DMS79 treated with DMSO at 0.1 percent for 48 hours (cell line): ENCODE measurements around the gene HSD17B8.
A peak's percentile ranks its signal among the peaks of the same experiment; 100 is the strongest.

Source experiments
- DNase-seq: peaks from one replicate; lab custom pipeline; 2025; lab: John Stamatoyannopoulos, UW

The HSD17B8 gene

GRCh38 chr6:33192671-33193602 lies 11.5 kb upstream of the HSD17B8 start:
- peak; percentile 13 for DNase-seq

- DNase-seq = no peak
These were observed 10.8 kb upstream of the HSD17B8 start for GRCh38 chr6:33193619-33194018.

GRCh38 chr6:33194431-33194979 lies 9.9 kb upstream of the HSD17B8 start:
- no peak for DNase-seq

DNA sequence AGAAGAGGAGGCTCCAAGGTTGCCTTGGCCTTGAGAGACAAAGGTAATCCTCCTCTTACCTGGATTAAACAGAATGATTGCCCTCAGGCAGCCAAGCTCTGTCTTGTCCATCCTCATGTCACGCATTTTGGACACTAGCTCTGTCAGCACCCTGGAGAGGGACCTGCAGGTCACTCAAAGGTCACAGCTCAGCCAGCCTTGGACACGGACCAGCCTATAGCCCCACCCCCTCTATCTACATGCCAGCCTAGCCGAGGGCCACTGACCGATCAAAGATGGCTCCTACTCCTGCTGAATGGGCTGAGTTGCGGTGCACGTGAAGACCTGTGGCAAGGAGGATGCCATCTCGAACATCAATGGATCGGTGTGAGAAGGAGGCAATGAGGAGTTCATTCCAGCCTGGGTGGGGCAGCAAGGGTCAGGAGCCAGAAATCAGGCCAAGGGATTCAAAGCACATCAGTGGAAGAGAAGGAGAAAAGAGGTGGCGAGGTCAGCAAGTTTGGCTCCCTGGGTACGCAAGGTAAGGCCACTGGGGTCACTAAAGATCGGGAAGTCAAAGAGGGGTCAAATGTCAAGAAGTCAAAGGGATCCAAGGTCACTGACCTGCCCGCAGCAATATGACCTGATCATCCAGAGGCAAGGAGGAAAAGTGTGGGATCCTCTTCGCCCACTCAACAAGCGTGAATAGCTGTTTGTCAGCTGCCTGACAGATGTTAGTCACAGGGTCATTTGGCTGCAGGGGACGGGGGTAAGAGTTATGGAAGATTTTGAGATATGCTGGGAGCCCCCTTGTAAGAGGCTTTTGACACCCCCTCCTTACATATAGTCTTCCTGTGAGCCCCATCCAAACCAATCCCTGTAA lies 8.9 kb upstream of the HSD17B8 start:
- no peak for DNase-seq

DNA sequence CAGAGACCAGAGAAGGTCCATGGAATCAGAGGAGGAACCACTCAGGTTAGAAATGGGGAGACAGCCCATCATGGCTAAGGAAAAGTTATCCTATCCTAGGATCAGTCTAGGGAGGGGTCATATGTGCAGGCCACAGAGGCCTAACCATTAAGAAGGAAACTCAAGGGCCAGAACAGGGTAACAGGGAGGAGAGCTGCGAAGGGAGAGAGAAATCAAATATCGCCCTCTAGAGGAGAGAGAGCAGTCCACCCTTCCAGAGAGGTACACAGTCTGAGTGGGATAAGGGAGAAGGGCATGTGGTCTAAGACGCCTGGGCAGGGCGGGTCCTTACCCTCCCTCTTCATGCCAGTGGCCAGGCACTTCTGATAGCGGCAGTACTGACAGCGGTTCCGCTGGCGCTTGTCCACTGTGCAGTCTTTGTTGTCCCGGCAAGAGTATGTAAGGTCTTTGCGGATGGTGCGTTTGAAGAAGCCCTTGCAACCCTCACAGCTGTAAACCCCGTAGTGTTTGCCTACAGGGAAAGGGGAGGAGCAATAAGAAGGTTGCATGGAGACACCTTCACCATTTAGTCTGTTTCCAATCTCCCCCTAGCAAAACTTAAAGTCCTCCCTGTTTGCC lies 6.9 kb upstream of the HSD17B8 start:
- peak; percentile 40 for DNase-seq

DNA sequence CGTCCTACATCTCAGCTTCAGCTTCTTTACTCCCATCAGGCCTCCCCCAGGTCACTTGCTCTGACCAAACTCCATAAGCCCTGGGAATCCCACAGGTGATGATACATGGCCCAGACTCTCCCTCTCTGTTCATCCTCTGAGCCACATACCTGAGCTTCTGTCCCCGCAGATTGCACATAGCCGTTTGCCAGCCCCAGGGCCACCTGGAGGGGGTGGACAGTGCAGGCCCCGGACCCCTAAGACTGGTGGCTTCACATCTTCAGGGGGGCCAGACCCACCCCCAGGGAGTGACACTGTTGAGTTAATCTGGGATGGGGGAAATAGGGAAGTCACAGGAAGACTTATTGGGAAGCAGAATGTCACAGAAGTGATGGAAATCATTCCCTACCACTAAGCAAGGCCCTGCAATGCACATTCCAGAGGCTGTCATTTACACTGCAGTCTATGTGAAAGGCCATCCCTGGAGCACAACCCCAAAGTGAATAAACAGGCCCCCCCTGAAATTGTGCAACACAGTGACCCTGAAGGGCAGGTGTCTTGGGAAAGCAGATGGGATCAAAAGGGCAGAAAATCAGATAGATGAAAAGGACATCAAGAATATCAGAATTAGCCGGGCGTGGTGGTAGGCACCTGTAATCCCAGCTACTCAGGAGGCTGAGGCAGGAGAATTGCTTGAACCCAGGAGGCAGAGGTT lies 6.1 kb upstream of the HSD17B8 start:
- DNase-seq = no peak

DNA sequence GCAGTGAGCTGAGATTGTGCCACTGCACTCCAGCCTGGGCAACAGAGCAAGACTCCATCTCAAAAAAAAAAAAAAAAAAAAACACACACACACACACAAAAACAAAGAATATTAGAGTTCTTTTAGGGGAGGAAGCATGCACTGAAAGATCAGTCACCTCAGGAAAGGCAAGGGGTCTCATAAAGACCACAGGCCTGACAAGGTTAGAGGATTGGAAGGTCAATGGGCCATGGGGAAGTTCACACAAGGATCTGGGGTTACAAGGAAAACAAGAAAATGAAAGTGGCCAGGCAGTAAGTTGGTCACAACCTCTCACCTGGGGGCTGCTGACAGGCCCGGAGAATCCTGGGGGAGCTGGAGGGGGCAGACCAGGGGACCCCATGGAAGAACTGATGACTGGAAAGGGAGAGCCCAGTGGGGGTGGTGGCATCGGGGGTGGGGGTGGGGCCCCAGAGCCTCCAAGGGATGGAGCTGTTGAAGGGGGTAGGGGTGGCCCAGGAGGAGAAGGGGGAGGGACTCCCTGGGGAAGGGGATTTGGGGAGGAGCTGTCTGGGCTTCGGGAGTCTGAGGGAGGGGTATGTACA lies 5.5 kb upstream of the HSD17B8 start:
- no peak for DNase-seq

GRCh38 chr6:33199687-33200218 lies 4.7 kb upstream of the HSD17B8 start:
- DNase-seq = no peak

DNA sequence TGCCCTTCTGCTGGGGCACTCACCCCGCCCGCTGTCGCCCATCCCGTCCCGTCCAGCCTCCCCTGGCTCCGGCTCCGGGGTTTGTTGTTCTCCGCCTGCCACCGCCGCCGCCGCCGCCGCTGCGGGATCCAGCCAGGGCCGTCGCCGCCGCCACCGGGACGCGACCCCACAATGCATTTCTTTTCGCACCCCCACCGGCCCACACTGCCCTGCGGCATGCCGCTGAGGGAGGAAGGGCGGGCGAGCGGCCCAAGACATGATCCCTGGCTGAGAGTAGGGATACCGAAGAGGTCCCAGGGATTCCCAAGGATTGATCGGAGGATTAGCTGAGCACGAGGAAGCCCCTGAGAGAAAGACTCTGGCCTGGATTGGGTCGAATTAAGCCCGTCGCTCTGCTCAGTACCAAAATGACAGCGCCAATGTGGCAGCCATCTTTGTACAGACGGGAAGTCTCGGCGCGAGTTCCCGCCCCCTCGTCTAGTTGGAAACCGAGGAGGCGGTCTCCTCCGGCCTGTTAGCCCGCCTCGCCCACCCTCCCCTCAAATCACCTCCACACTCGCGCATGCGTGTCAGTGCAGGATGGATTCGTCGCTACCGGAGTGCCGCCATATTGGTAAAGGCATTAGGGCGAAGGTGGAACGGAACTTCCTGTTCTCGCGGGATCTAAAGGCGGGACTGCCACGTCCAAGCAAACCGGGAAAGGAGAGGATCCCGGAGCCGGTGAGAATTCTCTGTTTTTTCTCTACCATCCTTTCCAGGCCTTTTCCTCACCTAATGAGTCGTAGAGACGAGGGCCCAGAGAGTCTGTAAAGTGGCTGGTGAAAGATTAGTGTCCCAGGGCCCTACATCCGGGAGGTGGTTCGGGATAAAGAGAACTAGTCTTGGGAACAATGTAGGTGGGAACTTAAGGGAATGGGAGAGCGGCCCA lies 4.0 kb upstream of the HSD17B8 start, which contains the start of the genes RXRB and SLC39A7:
Gene RXRB, minus strand, starts transcription at position 447 of the 928 bp plus-strand sequence. Its CDS starts 189 bp downstream, at position 258.
Gene SLC39A7, plus strand, starts transcription at position 649 of the 928 bp plus-strand sequence. CDS start 379 bp downstream, outside the sequence.
- peak; percentile 95 for DNase-seq

- no peak for DNase-seq
These were observed 3.3 kb upstream of the HSD17B8 start for GRCh38 chr6:33201147-33201545.

- DNase-seq = no peak
These were observed 2.5 kb upstream of the HSD17B8 start for GRCh38 chr6:33201935-33202334.

DNA sequence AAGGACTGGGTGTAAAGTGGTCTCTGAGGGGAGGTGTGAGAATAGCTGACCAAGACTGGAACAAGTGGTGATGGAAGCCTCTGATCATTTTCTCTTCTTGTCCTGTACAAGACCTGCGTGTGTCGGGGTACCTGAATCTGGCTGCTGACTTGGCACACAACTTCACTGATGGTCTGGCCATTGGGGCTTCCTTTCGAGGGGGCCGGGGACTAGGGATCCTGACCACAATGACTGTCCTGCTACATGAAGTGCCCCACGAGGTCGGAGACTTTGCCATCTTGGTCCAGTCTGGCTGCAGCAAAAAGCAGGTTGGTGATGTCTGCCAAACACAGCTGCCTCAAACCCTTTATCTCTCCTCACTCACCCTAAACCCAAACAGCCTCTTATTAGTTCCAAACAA lies 1.7 kb upstream of the HSD17B8 start:
- DNase-seq = no peak

DNA sequence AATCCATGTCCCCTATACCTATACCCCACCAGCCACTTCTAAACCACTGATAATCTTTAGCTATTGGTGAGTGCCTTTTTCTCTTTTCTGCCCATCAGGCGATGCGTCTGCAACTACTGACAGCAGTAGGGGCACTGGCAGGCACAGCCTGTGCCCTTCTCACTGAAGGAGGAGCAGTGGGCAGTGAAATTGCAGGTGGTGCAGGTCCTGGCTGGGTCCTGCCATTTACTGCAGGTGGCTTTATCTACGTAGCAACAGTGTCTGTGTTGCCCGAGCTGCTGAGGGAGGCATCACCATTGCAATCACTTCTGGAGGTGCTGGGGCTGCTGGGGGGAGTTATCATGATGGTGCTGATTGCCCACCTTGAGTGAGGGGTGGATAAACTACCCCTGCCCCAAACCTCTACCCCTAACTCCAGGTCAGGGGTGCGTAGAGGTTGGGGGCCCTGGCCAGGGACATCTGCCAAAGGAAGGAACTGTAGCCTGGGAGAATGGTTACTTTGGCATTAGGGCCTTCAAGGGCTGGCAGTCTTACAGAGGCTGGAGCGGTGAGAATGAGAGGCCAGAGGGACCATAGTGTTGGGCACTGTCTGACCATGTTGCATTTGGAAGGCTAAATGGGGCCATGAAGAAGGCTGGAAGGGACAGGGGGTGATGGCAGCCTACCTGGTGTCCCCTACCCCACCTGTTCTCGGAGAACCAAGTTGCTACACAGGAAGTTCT lies 851 bp upstream of the HSD17B8 start:
- no peak for DNase-seq

DNA sequence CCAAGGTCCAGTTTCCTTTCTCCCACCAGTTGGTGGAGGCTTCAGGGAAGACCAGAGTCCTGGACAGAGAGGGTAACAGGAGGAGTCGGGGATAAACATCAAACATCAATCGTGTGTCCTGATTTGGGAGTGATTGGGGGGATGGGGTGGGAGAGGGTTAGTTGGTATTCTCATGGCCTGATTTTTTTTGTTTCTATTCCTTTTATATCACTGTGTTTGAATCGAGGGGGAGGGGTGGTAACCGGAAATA lies 365 bp upstream of the HSD17B8 start:
- no peak for DNase-seq

DNA sequence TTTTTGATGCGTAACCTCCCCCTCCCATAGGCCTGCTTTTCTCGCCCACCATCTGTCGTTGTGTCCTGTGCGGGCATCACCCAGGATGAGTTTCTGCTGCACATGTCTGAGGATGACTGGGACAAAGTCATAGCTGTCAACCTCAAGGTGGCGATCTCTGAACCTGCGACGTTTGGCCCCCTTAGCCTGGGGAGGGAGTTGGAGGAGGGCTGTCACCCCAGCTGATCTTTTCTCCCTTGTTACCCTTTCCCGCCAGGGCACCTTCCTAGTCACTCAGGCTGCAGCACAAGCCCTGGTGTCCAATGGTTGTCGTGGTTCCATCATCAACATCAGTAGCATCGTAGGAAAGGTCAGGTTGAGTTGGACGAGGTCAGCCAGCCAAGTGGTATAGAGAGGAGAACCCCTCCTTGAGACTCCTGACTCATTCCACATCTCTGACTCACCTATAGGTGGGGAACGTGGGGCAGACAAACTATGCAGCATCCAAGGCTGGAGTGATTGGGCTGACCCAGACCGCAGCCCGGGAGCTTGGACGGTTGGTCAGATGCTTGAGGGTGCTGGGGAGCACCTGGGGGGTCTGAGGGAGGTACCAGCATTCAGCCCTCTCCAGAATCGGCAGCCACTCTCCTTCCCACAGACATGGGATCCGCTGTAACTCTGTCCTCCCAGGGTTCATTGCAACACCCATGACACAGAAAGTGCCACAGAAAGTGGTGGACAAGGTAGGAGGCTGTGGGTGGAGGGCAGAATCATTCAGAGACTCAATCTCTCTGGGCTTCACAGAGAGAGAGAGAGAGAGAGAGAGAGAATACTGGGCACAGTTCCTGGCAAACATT lies 954 bp downstream of the HSD17B8 start:
- DNase-seq = no peak

DNA sequence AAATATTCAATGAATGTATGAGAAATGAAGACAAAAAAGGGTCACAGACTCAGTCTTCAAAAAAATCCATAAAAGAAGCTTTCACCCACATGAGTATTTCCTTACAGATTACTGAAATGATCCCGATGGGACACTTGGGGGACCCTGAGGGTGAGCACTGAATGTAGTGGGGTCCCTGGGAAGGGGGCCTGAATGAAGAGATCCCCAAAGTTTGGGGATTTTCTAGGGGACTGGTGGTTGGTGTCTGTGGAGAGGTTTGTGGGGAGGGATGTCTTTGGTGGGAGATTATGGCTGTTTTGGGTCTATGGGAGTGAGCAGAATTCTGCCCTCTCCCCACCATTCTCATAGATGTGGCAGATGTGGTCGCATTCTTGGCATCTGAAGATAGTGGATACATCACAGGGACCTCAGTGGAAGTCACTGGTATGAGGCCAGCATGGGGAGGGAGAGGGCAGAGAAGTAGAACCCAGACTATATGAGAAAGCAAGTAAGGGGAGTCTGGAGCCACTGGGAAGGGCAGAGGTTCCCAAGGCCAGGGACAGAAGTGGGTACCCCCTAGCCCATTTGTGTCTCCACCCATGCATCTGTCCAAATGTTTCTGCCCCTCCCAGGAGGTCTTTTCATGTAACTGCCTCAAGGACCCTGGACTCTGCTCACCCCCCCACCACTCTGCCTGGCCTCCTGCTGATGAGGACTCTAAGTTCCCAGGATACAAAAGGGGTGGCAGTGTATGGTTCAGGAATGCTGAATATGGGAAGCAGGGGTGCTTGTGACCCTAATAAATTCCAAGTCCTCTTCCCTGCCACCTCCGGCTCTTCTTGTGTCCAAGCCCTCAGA lies 1.8 kb downstream of the HSD17B8 start:
- no peak for DNase-seq

DNA sequence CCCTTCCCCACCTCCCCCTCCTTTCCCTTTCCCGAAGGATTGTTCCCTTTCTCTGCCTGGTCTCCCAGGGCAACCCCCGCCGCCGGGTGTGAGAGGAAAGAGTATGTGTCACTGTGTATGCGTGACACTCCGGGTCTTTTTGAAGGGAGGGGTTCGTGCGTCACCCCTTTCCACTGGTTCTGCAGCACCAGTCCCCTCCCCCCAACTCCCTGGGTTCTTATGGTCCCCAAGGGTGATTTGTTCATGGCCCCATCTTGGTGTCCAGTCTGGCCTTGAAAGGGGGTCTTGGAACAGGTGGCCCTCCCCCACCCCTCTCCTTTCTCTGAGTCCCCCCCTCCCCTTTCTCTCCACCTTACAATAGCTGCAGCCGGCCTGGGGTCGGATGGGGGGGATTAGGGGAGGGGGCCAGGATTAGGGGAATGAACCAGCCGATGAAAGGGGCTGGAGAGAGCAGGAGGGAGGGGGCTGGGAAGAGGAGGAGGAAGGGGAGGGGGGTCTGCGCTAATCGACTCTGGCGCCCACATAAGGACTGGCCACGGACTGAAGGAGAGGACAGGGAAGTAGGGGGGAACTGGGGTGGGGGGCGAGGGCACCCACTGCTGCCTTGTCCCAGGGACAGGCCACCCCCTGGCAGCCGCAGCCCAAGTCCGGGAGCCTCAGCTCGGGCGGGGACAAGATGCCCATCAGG lies 2.6 kb downstream of the HSD17B8 start:
- DNase-seq = no peak
